Activated CD8-positive, alpha-beta memory T cell treated with anti-CD3 and anti-CD28 coated beads for 1 hour (primary cell): ENCODE results near the gene PATJ.
"Not testable (repeated sequence)": the region's sequence is repeated elsewhere in the genome, so short reads cannot be mapped to it uniquely, and the experiment has no call there.

ENCODE experiments used
- DNase-seq, 2 donors: peaks; one replicate each; pipeline ENCODE4 v3.0.0-alpha.2; 2020; ENCODE audit warnings: low read depth in 1 of 2; ENCODE audit errors: extremely low read depth in 1 of 2

Gene PATJ

DNA sequence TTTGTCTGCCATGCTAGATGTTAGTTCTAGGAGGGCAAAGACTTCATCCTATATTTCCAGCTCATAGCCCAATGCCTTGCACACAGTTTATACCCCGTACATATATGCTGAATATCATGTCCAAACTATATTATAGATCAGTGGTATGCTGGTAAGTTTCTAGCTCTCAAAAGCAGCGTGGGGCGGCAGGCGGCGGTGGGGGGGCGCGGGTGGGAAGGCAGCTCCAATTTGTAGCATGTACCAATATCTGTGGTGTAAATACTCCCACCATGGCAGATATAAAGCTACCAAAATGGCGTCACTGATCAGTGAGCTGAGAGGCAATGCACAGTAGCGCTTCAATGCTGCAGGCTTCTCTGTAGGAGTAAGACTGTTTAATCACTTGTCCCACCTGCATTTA lies 77.1 kb downstream of the PATJ start:
- no peak for DNase-seq

- no peak for DNase-seq
Measured at GRCh38 chr1:61825393-61825792, 83.1 kb downstream of the PATJ start.

DNA sequence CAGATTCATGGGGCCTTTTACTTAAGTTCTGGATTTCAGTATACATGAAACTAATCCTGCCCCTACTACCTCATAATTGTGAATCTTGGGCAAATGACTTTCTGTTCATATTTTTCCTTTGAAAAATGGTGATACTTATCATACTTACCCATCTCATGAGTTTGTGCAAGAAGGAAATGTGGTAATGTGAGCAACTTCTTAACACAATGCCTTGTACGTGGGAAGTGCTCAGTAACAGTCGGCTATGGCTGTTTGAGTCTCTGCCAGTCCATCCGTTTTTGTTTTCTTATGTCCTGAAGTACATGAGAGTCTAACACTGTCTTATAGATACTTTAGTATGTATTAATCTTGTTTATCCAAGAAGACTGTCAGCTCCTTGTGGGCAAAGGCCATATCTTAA lies 86.5 kb downstream of the PATJ start:
- DNase-seq = no peak

- no peak for DNase-seq
Measured at GRCh38 chr1:61836649-61837048, 94.4 kb downstream of the PATJ start.

DNA sequence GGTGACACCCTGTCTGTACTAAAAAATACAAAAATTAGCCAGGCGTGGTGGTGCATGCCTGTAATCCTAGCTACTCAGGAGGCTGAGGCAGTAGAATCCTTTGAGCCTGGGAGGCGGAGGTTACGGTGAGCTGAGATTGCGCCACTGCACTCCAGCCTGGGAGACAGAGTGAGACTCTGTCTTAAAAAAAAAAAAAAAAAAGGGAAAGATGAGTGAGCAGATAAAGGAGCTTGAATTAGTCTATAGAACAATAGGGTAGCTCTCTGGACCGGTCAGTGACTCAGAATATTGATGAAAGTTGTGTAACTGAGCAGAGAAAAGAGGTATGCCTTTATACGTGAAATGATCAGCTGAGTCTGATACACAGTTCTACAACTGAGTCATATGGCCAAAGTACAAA lies 95.3 kb downstream of the PATJ start:
- DNase-seq = not testable (repeated sequence)

DNA sequence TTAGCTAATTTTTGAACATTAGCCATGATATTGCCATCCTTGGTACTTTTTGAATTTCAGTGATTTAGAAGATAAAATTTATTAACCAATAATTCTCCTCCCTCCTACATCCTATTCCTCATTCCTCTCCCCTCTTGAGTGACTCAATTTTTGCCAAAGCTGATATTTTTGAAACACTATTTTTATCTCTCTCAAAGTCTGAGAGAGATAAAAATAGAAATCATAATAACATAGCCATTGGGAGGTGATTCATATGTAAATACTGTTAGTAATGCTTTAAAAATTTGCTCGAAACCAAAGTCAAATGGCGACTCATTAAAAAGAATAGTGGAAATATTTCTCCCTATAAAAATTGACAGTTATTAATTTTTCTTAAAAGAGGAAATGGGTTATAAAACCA lies 97.4 kb downstream of the PATJ start:
- DNase-seq = no peak

GRCh38 chr1:61842036-61842435 lies 99.8 kb downstream of the PATJ start:
- no peak for DNase-seq

DNA sequence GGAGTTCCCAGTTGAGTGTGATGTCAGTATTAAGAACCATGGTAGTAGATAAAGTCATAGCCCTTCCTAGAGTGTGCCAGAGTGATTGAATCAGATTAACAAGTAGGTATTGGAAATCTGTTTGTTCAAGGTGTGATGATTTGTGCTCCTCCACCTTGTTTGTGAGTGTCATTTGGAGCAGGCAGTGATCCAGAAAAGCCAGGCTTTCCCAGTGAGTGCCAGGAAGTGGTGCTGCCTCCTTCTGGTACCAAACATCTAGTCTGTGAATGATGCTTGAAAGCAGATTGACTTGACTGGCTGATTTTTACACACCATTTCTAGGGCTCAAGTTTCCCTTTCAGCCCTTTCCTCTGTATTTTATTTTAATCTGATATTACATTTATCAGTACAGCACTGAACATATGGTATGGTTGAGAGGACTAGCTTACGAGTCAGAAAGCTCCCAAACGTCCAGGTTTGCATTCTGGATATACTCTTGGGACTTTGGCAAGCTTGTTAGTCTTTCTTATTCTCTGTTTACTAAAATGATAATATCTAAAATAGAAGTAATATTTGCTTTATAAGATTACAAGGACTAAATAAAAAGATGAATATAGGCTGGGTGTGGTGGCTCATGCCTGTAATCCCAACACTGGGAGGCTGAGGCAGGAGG lies 100.7 kb downstream of the PATJ start:
- DNase-seq = no peak

DNA sequence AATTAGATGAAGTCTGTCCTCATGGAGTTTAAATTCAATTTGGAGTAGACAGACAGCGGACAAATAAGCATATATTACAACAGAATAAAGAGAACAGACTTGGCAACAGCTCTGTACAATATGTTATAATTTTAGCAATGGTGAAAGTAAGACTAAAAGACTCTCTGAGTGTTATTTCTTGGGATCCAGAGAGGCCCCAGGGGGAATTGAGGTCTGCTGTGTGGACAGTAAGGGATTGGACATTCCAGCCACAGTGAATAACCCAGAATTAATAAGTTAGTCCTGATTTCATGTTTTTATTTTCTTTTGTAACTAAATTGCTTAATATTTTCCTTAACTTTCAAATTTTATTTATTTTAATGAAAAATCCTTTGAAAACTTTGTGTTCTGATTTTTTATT lies 101.7 kb downstream of the PATJ start:
- no peak for DNase-seq

DNA sequence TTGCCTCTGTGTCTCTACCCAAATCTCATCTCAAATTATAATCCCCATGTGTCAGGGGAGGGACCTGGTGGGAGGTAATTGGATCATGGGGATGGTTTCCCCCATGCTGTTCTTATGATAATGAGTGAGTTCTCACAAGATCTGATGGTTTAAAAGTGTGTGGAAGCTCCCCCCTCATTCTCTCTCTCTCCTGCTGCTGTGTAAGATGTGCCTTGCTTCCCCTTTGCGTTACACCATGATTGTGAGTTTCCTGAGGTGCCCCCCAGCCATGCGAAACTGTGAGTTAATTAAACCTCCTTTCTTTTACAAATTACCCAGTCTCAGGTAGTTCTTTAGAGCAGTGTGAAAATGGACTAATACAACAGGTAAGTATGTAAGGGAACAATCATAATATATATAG lies 102.4 kb downstream of the PATJ start:
- DNase-seq = not testable (repeated sequence)

DNA sequence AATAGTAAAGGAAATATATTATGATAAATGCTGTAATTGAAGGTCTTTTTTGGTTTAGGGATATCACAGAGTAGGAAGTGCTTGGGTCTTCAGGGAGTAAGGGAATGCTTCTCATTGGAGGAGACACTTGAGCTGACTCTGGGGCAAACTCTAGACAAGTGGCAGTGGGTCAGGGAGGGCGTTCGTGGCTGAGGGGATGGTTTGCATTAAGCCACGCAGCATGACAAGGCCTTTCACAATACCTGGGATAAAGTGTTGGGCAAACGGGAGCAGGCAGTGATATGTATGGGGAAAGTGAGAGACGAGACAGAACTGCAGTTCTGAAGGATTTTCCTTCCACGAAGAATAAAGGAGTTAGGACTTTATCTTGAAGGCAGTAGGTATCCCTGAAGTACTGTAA lies 109.0 kb downstream of the PATJ start:
- no peak for DNase-seq

DNA sequence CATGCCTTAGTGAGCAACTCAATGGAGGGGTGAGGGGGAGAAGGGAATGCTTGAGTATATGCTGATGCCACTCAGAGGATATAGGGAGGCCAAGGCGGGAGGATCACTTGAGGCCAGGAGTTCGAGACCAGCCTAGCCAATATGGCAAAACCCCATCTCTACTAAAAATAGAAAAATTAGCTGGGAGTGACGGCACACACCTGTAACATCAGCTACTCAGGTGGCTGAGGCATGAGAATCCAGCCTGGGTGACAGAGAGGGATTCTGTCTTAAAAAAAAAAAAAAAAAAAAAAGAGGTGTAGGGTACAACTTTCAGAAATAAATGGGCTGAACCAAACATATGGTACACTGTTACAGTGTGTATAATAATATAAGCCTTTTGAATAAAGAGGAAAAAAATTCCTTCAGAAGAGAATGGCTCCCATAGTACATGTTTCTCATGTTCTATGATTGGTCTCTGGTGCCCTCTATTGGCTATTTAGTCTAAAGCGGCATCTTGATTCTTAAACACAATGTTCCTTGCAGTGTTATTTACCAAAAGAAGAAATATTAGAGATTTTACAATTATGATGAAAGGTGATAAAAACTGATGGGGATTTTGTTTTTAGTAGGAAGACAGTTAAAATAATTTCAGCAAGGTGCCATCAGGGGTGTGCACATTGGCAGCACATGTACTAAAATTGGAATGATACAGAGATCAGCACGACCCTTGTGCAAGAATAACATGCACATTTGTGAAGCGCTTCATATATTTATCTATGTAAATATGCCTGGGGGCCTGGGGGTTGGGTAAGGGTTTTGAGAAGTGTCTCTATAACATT lies 109.8 kb downstream of the PATJ start:
- no peak for DNase-seq

- DNase-seq = no peak
Measured at GRCh38 chr1:61852670-61853015, 110.4 kb downstream of the PATJ start.

DNA sequence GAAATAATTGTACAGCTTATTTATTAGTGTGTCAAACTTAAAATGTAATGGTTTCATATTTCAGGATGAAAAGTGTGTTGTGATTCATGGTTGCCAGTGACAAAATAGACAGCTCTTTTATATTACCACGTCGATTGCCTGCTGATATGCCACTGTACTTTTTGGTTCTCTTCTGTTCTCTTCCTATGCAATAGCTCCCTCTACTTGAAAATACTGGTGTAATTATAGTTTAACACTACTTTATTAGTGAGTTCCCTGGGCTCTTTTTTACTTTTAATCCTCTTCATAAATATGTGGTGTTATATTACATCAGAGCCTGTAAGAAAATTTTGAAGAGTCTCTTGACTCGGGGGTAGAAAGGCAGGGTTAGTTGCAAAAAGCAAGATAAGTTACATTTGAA lies 111.3 kb downstream of the PATJ start:
- DNase-seq = no peak

GRCh38 chr1:61864489-61864888 lies 122.2 kb downstream of the PATJ start:
- no peak for DNase-seq

DNA sequence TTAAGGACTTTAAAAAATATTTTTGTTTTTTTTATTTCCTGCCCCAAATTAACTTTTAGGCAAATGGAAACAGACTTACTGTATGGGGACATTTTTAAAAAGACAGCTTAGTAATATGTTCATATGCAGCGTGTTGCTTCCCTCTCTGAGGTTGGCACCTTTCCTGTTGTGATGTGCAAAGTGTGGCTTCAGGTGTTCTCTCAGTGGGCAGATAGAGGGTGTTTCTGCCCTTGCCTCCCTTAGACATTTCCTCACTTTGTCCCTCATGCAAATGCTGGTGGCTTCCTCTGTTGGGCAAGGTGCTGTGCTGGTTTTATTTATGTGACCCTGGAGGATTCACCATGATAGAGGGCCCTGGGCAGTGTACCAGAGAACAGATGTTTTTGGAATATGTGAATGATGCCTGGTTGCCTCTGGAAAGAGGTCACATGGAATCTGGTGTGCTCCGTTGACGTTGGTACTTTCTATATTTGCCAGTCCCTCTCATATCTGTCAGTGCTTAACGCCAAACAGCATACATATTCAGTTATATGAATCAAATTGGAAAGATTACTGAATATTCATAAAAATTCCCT lies 123.5 kb downstream of the PATJ start:
- no peak for DNase-seq

GRCh38 chr1:61869691-61870109 lies 127.4 kb downstream of the PATJ start:
- no peak for DNase-seq

DNA sequence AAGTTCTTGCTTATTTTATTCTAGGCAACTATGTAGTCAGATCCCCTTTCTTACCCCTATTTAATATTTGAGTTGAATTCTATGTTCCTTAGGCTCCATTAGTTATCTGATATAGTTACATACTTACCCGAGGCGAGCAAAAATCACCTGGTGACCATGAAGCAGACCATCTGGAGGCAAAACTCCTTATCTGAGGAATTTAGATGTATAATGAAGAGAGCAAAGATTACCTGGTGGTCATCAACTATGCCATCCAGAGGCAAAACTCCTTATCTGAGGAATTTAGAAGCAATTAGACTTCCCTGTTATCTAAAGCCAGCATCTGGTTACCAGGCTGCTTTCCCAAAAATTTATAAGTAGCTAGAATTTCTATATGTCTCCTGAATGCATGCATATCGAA lies 129.9 kb downstream of the PATJ start:
- no peak for DNase-seq

DNA sequence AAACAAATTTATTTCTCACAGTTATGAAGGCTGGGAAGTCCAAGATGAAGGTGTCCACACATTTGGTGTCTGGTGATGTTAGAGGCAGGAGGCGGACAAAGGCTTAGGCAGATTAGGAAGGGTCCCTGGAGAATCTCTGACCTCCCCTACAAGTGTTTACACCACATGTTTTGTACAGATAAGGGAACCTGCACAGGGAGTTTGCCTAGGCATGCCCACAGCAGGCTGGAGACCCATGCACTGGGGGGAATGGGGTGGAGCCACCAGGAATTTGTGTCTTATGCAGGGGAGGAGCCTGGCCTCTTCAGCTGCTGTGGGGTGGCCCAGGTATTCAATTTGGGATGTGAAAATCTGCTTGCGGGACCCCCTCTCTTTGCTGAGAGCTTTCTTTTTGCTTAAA lies 131.3 kb downstream of the PATJ start:
- no peak for DNase-seq

GRCh38 chr1:61873994-61874393 lies 131.7 kb downstream of the PATJ start:
- no peak for DNase-seq

DNA sequence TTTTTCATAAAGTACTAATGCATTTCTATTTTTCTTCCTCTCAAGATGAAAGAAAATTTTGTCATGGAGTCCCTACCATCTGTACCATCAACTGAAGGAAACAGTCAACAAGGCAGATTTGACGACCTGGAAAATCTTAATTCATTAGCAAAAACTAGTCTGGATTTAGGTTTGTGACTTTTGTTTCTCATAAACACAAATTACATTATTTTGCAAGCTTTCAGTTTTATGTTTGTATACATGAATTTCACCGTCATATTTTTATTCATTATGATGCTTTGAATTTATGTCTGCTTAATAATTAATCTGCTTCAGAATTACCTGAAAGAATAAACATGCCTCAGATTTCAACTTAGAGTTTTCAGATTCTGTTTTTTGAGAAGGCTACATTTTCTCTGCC lies 132.9 kb downstream of the PATJ start:
- DNase-seq = no peak

DNA sequence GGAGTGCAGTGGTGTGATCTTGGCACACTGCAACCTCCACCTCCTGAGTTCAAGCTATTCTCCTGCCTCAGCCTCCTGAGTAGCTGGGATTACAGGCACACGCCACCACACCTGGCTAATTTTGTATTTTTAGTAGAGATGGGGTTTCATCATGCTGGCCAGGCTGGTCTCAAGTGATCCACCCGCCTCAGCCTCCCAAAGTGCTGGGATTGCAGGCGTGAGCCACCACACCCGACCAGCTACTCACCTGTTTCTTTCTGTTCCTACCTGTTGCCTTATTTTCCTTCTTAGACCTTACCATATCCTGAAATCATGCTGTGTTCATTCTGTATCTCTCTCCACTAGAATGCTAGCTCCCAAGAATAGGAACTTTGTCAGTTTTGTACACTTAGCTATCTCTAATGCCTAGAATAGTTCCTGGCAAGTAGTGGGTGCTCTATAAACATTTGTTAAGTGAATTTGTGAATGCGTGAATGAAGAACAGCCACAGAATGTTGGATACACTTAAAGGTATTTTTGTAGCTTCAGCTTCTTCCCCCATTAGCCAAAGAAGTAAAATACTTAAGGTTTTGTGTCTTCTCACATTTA lies 137.7 kb downstream of the PATJ start:
- DNase-seq = not testable (repeated sequence)
